Measurements from ENCODE around the gene PPP1CA.
"Not testable (repeated sequence)": the region's sequence is repeated elsewhere in the genome, so short reads cannot be mapped to it uniquely, and the experiment has no call there.

Gene PPP1CA

DNA sequence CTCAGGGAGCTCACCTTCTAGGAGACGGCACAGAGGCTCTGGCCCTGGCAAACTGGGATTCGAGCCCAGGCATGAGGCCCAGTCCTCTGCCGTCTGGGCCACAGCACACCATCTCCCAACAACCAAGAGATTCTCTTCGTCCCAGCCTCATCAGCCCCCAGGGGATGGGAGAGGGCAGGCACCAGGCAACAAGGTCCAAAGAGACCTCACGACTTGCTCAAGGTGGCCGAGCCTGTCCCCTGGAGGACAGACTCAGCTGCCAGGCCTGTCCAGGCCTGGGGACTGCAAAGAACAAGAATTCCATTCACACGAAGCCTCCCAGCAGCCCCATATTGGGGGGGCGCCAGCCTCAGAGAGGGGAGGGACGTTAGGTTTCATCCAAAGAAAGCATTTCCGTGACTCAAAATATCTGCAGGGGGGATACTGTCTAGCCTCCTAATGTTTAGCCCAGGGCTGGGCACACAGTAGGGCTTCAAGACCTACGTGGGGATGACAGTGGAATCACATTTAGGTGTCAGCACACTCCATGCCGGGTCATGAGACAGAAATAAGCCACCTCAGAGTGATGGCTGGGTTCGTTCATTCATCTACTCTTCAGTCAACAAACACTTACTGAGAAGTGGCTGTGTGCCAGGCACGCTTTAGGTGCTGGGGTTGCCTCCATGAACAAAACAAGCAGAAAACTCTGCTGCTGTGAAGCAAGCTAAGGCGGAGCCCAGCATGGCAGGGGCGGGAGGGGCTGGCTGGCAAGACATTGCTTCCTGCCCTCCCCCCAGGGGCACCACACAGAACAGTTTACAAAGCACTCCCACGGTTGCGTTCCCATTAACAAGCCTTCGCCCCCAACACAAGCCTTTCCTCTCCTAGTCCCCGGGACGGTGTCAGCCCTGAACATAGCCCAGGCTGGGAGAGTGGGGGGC lies 15.0 kb upstream of the PPP1CA start:
- DNase-seq (ENCODE audit: low spot score): no peak

DNA sequence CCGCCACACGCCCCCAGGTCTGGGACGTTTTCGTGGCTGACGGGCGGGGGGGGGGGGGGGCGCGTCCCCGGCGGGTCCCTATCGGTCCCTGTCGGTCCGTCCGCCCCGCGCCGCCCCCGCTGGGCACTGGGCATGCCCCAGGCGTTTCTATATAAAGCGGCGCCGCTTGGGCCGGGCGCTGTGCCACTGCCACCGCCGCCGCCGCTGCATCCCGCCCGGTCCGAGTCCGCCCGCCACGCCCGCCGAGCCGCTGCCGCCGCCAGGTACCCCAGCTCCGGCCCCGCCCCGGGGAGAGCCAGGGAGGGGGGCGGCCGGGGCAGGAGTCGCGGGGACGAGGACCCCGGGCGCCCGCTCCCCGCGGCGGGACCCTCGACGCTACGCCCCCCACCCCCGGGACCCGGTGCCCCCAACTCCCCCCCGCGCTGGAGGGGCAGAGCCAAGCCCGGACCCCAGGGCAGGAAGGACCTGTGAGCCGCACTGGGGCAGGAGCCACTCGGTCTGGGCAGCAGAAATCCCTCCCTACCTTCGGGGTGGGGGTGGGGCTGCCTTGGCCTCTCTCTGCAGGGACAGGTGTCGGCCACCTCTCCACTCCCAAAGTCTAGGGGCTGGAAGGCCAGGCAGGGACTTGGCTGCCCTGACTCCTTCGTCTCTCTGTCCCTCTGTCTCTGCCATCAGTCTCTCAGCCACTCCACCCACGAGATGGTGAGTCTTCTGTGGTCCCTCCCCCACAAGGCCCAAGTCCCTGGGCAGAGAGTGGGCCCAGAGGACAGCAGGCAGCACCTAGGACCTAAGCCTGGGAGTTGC lies 14.0 kb upstream of the PPP1CA start, which contains the start of gene CARNS1:
CARNS1 (plus strand) TSS at position 178 of the 804 bp plus-strand sequence; CDS start at position 700, 522 bp downstream.
- DNase-seq (ENCODE audit: low spot score): no peak

DNA sequence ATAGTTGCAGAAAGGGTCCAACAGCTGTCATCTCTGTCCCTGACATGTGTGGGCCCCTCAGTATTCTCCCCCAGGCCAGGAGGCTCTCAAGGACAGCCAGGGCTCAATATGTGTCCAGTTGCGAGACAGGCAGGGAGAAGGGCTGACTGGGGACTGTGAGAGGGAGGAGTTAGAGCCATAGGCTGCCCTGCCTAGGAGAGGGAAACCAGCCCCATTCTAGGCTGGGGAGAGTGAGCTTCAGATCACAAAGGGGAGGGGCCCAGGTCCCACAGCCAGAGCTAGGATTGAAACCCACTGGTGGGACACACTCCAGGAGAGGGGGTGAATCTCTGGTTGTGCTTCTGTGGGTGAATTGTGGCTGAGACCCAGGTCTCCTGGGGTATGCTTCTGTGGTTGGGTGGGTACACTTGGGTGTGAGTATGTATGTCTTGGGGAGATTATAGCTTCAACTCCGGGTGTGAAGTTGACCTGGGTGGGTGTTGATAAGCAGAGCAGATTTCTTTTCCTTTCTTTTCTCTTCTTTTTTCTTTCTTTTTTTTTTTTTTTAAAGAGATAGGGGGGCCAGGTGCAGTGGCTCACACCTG lies 11.7 kb upstream of the PPP1CA start:
- DNase-seq (ENCODE audit: low spot score): no peak

DNA sequence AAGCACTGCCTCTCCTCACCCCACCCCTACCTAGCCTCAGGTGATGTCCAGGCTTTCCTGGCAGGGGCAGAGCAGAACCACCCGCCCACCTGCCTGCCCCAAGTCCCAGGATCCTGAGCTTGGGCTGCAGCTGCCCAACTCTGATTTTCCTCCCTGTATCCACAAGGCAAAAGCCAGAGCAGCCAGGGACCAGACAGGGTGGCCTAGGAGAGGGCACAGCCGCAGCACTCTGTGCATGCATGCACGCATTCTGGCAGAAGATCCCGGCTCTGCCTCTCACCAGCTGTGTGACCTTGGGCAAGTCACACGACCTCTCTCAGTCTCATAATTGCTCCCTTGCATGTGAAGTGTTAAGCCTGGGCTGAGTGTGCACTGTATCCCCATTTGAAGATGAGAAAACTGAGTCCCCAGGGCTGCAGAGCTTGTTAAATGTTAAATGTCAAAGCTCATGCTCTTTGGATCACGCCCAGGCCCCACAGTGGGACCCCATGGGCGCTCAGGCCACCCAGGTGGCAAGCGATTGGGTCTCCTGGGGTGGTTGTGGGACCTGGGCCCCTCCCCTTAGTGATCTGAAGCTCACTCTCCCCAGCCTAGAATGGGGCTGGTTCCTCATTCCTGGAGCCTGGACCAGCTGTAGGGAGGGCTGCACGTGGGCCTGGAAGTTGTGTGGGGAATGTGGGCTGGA lies 11.0 kb upstream of the PPP1CA start:
- DNase-seq (ENCODE audit: low spot score): no peak

DNA sequence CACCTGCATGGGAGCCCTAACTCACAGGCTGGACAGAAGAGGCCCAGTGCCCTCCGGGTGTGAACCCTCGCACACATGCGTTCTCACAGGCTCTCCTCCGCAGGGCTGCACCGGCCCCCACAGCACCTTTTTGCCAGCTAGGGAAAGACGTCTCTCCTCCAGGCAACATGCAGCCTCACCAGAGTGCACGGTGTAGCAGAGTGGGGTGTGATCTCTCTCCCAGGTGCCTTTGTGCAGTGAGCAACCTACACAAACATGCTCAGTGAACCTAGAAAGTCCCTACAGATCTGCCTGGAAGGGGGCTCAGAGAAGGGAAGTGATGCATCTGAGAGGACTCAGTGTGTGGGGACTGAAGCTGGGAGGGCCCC lies 10.1 kb upstream of the PPP1CA start:
- DNase-seq (ENCODE audit: low spot score): no peak

DNA sequence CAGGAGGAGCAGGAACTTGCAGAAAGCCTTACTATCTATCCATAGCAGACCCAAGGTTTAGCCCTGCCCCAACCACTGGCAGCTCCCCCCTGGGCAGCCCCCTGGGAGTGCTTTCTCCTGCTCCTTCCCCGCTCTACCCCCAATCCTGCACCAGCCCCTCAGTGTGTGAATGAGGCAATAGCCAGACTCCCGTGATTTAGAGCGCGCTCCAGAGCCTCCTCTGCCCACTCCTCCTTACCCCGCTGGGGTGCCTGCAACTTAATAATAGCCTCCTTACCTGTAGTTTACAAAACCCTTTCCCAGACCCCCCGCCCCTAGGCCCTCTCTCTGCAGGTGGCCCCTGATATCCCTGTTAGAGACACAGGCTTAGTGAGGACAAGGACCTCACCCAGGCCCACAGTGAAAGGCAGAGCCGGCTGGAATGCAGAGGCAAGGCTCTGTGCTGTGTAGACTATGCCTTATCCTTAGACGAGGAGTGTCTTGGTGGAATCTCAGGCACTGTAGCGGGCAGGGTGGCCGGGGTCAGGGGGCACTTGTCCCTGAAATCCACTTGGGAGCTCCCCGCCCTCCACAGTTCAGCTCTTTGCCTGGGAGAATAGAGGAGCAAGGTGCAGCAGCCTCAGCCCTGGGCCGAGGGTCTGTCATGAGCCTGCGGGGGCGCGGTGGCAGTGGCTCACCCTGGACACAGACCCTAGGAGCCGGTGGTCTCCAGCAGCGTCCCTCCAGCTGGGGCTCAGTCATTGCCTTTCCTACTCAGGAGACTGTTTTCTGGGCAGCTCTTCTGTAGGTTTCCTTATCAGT lies 9.5 kb upstream of the PPP1CA start:
- DNase-seq (ENCODE audit: low spot score): no peak

DNA sequence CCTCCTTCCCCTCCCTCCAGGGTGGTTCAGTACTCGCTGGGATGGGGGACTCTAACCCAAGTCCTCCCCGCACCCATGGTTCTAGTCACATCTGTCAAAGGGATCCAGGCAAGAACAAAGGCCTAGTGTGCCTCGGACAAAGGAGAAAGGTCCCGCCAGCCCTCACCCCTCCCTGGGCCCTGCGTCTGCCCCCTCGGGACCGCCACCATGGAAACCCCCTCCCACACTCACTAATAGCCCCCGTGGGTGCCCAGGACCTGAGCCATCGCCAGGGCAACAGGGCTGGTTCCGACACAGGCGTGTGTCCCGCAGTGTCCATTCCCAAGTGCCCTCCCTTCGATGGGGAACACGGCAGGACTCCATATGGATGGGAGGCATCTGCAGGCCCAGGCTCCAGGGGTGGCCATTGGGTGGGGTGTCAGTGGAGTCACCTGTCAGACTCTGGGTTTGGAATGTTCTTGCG lies 8.7 kb upstream of the PPP1CA start:
- no peak for DNase-seq (ENCODE audit: low spot score)

DNA sequence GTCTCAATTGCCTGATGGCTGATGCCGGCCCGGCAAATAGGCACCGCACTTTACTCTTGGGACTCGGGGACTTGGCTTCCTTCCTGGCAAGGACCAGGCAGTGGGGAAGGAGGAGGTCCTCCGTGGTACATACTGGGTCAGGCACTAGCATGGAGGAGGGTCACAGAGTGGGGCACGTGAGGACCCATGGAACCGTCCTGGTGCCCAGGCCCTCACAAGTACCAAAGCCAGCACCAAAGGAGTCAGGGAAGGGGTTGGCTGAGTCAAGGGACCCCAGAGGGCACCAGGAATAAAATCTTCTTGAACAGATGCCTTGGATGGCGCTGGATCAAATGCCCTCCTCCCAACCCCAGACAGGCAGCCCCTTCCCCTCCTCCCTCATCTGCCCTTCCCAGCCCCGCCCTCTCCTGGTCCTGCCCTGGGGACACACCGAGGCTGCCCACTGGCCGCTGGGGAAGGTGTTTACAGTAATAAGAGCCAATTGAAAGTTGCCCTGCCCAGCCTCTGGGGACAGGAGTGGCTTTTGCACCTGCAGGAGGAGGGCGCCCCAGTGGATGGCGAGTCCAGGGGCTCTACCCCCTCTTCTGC lies 8.2 kb upstream of the PPP1CA start:
- no peak for DNase-seq (ENCODE audit: low spot score)

DNA sequence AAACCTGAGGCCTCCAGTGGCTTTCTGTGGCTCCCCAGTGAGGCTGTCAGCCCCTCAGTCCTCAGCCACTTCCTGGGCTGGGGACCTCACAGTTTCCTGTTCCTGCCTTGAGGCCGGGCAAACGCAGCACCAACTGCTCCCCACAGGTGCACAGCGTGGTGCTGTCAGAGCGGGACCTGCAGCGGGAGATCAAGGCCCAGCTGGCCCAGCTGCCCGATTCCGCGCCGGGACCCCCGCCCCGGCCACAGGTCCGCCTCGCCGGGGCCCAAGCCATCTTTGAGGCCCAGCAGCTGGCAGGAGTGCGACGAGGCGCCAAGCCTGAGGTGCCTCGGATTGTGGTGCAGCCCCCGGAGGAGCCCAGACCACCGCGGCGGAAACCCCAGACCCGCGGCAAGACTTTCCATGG lies 7.6 kb upstream of the PPP1CA start:
- no peak for DNase-seq (ENCODE audit: low spot score)

DNA sequence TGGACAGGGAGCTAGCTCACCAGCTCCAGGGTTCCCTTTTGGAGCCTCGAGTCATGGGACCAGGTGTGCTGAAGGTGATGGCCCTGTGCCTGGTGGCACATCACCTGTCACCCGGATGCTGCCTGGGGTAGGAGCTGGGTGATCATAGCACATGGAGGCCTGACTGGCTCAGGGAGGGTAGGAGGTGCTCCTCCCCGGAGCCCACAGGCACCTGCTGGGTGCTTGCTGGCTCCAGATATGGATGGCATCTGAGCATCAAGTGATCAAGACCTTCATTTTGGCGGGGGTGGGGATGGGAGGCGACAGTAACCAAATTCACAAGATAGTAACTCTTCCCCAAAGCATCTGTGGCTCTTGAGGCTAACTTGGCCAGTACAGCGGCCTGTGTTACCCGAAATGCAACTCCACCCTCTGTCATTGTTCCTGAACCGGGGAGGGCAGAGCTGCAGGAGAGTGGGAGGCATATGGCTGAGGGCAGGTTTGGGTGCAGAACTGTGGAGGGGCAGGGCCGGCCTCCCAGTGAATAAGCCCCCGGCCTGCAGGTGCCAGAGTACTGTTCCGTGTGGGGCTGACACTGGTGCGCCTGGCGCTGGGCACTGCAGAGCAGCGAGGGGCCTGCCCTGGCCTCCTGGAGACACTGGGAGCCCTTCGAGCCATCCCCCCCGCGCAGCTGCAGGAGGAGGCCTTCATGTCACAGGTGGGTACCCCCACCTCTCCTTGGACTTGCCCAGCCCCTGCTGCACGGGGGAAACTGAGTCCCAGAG lies 7.0 kb upstream of the PPP1CA start:
- no peak for DNase-seq (ENCODE audit: low spot score)

DNA sequence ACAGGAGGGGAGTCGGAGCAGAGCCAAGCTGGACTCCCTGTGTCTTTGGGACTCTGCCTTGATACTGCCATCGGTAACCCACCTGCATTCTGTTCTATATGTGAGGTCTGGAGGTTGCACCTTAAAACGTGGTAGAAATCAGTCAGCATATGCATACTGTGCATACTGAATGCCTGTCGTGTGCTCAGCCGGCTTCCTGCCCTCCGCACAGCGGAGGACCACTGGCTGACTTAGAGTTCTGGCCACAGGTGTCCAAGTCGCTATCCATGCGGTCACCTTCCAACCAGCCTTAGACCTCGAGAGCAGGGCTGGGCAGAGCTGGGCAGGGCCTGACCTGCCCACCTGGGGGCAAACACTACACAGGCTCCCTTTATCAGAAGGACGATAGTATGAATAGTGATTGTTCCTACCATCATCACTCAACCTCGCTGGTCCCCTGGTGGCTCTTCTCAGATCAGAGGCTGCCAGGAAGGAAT lies 6.1 kb upstream of the PPP1CA start:
- no peak for DNase-seq (ENCODE audit: low spot score)

DNA sequence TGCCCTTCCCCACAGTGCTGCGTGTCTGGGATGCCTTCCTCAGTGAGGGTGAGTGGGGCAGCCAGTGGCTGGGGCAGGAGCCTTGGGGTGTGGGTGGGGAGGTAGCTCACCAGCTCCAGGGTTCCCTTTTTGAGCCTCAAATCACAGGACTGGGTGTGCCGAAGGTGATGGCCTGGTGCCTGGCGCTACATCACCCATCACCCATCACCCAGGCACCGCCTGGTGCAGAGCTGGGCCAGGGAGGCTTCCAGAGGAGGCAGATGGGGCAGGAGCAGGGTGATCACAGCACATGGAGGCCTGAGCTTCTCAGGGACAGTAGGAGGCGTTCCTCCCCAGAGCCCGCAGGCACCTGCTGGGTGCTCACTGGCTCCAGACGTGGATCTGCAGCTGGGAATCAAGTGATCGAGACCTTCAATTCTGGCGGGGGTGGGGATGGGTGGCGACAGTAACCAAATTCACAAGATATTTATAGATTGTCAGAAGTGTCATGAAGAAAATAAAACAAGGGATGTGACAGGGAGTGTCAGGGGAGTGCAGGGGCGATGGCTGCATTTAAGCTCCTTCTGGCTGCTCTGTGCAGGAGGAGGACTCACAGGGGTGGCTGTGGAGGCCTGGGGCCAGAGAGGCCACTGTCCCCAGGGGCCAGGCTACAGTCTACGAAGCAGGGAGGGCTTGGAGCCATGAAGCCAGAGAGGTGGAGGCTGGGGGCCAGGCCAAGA lies 5.5 kb upstream of the PPP1CA start:
- no peak for DNase-seq (ENCODE audit: low spot score)

DNA sequence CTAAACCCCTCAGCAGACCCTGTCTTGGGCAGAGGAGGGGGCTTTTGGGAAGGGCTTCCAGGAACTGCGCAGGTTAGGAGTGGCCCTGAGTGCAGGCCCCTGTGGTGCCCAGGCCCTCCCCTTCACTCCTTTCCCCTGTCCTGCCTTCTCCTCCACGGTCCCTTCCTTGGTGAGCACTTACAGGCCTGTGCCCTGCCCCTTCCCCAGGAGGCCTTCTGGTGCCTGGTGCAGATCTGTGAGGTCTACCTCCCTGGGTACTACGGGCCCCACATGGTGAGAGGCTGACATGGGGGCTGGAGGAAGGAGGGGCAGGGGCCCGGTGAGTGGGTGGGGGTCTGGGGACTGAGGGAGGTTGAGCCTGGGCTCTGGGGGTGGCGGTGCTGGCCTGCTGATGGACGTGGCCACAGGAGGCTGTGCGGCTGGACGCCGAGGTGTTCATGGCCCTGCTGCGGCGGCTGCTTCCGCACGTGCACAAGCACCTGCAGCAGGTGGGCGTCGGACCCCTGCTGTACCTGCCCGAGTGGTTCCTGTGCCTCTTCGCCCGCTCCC lies 4.8 kb upstream of the PPP1CA start:
- no peak for DNase-seq (ENCODE audit: low spot score)

DNA sequence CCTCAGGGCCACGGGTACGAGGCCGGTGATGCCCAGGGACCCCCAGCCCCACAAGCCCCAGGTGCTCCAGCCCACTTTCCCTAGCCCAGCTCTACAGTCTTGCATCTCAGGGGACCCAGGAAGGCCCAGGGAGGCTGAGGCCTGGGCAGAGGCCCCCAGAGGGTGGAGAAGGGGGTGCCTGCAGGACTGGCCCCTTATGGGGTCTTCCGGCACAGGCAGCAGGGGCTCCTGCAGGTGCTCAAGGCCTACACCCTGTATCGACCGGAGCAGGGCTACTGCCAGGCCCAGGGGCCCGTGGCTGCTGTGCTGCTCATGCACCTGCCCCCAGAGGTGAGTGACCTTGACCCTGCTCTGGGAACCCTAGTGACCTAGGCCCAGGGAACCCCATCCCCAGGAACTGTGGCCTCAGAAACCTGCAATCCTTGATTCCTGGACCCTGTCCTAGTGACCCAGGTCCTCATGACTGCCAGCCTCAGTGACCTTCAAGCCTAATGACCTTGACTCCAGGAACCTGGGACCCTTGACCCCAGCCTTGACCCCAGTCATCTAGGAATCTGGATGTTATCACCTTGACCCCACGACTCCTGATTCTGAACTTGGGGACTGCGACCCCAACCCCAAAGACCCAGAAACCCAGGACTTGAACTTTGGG lies 4.2 kb upstream of the PPP1CA start:
- DNase-seq (ENCODE audit: low spot score): no peak

DNA sequence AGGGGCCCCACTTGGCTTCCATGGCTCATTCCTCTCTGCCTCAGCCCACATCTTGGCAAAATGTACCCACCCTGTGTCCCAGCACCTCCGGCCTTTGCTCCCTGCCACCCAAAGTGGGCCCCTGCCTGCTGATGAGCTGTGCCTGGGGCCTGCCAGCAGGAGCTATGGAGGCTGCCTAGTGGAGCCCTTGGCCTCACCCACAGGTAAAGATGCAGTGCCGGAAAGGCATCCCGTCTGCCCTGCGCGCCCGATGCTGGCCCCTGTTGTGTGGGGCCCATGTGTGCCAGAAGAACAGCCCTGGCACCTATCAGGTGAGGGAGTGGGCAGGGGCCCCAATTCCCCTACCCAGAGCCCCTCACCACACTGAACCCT lies 3.5 kb upstream of the PPP1CA start:
- DNase-seq (ENCODE audit: low spot score): no peak

DNA sequence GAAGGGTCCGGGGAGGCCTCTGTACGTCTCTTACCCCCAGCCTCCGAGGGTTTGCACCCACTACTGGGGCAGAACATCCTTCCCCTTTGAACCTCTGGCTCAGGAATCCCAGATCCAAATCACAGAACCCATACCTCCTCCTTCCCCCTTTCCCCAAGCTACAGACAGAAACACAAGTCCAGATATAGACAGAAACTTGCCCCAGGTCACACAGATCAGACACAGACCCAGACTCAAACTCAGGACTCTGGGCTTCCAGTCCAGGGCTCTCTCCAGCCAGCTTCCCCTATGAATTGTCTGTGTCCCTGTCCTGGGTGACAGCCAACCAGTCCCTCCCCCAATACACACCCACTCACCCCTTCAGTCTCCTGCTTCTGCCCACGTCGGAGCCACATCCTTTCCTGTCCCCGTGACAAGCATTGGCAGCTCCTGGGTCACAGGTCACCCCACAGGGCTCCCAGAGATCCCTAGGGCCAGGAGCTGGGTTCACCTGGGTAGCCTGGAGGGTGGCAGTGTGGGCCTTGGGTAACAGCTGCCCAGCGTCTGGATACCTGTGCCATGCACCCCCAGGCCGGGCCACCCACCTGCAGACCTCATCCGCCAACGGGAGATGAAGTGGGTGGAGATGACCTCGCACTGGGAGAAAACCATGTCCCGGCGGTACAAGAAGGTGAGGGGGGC lies 3.0 kb upstream of the PPP1CA start:
- no peak for DNase-seq (ENCODE audit: low spot score)

DNA sequence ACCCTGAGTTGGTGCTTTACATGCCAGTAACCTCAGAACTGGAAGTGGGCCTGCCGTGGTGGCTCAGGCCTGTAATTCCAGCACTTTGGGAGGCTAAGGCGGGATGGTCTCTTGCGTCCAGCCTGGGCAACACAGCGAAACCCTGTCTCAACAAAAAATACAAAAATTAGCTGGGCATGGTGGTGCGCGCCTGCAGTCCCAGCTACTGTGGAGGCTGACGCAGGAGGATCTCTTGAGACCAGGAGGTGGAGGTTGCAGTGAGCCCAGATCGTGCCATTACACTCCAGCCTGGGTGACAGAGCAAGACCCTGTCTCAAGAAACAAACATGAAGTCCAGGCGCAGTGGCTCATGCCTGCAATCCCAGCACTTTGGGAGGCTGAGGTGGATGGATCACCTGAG lies 1.4 kb upstream of the PPP1CA start:
- DNase-seq (ENCODE audit: low spot score): not testable (repeated sequence)

Data from ecto neural progenitor cell (in vitro differentiated cells).